HG02840 (cell line): Measurements from ENCODE around the gene IGF1R.

Experiments
- ATAC-seq: cut with Tn5 transposase; IDR thresholded peaks from one replicate; pipeline ENCODE4 v1.9.1; 2021; ENCODE audit warnings: mild to moderate bottlenecking, moderate library complexity, moderate number of reproducible peaks; ENCODE audit not compliant: unreplicated experiment, low FRiP score

IGF1R gene

DNA sequence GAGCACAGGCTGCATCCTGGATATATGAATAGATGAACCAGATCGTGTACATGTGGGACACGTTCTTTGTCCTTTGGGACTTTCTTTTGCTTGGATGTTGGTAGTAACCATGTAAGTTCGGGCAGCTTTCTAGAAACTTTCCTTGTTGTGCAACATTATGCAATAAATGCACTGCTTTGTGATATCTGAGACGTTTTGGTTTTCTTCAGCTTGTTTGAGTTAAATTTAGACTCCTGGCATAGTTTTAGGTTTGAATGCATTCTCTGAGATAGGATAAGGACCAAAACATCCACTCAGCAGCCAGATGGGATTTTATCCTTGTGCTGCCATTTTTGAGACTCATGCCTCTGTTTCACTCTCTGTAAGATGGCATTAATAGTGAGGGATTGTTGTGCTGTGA, 158.9 kb downstream of the IGF1R start:
- no peak for ATAC-seq

DNA sequence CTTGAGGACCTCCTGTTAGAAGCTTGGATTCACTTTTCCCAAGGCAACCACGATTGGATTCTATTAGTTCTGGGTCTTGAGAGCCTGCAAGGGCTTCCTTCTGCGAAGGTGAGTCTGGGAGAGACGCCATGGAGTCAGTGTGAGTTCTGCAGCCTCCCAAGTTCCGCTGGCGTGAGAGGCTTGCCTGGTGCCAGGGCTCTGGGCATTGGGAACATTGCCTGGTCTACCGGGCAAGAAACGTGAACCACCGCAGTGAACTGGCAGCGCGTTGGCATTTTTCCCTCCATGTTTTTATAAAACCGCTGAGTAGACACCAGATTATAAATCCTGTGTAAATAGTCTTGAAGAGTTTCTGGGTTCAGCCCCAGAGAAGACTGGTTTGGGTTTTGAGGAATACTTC, 160.9 kb downstream of the IGF1R start:
- no peak for ATAC-seq

DNA sequence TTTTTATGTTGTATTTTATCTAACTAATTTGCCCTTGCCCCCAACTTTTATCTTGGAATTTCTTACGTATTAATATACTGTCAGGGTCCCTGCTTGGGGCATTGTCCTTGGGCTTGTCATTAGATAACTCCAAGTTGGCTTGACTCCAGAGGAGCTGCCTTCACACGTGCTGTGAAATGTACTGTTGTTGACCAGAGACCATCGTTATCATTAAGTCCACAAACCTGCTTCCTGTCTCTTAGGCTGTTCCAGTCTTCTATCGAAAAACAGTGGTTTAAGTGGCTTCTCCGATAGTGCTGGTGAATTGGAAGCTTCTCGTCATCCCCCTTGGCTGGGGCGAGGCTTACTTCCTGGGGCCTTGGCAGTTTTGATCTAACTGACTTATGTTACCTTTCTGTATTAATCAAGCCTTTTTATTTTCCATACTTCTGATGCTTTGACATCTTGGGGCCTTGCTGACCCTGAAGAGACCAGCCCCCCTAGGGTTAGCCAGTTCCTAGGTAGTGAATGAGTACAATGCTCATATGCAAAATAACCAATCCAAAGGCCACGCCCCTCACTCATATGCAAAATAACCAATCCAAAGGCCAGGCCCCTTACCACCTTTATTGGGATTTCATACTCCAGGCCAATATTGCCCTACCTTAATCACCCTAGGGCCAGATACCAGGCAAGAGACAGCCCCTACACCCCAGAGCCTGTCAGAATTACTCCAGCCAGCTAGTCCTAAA, 164.5 kb downstream of the IGF1R start:
- no peak for ATAC-seq

DNA sequence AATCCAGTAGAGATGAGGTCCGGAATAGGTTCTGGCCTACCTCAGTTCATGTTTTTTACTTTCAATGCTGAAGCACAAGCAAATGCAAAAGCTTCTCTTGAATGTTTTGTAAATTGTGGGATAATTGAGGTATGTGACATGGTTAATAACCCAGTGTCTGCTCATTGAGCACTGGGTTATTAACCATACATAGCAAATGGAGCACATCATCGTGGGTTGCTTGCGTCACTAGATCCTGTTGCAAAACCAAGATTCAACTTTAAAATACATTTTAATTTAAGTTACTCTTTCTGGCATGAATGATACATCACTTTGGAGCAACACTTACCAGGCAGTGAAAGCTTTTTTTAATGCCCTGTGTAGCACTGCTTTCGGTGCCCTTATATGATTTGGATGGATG, 165.6 kb downstream of the IGF1R start:
- no peak for ATAC-seq

DNA sequence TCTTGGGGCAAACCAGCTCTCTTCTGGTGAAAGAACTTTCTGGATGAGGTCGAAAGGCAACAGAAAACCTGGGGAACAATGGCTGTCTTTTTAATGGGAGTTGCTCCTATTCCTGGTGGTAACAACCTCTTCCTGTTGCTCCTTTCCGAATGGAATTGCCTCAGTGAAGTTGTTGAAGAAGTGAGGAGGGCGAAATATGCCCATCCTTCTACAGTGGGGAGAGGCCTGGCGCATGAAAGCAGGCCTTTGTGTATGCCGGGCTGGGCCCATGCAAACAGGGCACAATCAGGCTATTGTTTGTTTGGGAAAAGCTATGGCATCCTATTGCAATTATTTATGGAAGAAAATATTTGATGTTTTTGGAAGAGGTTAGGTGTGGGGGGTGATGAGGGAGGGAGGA, 166.9 kb downstream of the IGF1R start:
- no peak for ATAC-seq

DNA sequence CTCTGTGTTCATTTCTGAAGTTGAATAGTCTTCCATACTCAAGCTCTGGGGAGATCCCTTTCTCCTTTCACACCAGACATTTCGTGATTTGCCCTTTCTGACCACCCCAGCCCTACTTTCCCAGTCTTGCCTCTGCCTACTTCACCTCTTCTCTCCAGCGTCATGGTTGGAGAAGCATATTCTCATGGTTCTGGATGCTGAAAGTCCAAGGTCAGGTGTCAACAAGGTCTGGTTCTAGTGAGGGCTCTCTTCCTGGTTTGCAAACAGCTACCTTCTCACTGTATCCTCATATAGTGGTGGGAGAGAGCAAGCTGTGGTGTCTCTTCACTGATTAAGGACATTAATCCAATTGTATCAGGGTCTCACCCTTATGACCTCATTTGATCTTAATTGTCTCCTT, 169.4 kb downstream of the IGF1R start:
- ATAC-seq: no peak

DNA sequence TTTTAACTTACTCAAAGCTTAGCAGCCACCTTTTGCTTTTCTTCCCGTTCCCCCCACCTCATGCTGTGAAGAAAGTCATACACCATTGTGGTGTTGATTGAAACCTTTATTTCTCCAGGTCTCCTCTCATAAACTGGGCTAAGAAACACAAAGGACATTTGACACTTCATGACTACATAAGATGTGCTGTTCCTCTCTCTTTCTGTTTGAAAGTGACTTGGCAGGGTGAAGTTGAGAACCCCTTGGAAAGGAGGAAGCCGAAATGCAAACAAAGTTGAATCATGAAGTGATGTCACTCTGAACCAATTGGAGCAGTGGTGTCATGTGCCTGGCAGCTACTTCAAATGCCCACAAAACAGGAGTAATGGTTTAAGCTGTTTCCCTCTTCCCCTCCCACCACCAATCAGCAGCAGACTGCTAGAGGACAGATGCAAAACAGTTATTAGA, 174.7 kb downstream of the IGF1R start:
- no peak for ATAC-seq

DNA sequence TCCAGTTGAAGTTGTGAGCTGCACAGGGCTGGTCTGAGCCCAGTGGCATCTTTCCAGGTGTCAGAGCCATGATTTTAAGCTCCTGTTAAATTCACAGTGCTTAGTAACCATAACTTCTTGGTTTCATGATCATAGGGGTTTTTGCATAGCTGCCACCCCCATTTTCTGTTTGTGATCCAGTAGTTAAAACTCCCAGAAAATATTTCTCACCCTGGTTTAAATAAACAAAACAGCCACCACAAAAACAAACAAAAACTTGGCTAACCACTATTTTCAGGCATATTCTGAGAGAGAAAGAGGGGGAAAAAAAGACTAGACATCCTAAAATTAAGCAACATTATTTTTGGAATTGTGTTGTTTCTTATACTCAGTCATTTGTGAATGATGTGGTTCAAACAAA, 175.3 kb downstream of the IGF1R start:
- no peak for ATAC-seq

DNA sequence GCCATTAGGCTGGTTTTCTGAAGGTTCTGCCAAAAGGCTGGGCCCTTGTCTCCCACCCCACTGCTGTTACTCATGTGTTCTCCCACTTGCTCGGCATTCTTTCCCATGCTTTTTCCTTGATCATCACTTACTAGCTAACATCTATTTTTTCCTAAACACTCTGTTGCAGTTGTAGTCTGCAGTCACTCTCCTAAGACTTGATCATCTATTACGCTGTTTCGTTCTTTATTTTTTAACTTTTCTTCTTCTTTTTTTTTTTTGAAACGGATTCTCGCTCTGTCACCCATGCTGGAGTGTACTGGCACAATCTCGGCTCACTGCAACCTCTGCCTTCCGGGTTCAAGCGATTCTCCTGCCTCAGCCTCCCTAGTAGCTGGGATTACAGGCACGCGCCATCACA, 176.3 kb downstream of the IGF1R start:
- no peak for ATAC-seq

DNA sequence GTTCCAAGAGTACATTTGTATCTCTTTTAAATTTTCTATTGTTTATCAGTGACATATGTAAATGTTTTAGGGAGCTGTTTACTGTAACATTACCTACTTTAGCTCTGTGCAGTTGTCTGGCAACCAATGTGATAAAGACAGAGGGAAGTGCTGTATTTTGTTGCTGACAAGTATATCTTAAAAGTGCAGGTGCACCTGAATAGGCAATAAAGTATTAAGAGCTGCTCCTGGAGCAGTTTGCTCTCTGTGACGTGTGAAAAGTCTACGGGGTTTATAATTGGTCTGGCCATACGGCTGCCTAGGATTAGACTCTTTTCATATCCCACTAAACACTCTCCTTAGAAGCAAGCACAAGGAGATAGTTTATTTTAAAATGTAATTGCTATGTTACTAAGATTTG, 178.3 kb downstream of the IGF1R start:
- ATAC-seq: no peak

DNA sequence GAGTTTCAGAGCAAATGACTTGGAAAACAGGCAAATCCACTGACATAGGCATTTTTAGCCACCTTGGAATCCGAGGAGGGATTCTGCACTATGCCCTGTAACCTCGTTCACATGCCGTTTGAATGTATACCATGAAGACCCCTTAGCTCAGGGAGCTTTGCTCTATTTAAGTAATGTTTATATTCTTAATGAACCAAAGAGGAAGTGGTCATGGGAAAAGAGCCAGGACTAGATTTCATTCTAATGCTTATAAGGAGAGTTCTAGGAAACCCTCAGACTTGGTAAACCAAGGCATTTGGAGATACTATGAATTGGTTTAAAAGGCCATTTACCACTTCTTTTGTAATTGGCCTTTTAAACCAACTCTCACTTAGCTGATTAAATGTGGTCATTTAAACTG, 178.9 kb downstream of the IGF1R start:
- no peak for ATAC-seq

DNA sequence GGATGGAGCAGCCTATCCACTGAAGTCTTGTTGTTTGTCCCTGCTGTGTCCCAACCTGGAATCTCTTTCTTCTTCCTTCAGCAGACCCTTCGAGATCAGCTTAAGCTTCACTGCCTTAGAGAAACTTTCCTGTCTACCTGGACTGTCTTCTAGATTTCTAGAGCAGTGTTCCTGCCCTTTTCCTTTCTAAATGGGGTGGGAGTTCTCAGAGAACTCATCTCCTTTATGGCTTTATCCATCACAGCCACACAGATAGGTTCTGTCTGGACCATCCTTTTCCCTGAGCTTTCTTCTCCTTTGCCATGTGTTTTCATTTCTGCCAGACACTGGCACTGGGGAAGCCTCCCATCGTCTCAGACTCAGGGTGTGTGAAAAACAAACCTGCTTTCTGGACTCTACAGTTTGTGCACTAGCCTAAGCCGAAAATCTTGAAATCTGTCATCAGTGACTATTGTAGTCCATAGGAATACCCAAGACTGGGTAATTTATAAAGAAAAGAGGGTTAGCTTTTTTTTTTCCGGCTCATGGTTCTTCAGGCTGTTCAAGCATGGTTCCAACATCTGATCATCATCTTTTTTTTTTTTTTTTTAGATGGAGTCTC, 181.8 kb downstream of the IGF1R start:
- ATAC-seq: no peak

DNA sequence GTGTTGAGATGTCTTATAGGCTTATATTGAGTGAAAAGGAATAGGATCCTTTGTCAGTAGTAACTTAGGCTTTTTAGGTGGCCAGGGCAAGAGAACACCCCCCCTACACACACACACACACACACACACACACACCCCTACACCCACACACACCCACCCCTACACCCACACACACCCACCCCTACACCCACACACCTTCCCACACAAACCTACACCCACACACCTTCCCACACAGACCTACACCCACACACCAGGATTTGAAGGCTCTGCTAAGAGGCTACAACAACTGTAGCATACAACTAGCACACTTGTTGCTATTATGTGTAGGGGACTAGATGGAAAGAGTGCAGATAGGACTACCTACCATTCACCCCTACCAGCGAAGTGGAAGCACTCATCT, 186.6 kb downstream of the IGF1R start:
- ATAC-seq: no peak

DNA sequence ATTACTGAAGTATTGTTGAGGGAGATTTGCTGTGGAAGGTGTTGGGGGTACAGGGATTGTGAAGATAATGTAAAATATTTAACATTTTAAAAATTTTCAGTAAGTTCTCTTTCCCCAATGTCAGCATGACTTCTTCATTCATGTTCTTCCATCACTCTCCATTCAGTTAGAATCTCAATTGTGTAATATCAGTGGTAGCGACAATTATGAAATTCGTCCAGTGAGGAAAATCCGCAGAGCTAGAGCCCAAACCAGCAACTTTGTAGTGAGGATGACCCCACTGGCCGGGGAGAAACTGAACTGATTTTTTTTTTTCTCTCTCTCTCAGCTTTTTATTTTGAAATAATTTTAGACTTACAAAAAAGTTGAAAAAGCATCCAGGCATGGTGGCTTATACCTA, 187.5 kb downstream of the IGF1R start:
- ATAC-seq: no peak

DNA sequence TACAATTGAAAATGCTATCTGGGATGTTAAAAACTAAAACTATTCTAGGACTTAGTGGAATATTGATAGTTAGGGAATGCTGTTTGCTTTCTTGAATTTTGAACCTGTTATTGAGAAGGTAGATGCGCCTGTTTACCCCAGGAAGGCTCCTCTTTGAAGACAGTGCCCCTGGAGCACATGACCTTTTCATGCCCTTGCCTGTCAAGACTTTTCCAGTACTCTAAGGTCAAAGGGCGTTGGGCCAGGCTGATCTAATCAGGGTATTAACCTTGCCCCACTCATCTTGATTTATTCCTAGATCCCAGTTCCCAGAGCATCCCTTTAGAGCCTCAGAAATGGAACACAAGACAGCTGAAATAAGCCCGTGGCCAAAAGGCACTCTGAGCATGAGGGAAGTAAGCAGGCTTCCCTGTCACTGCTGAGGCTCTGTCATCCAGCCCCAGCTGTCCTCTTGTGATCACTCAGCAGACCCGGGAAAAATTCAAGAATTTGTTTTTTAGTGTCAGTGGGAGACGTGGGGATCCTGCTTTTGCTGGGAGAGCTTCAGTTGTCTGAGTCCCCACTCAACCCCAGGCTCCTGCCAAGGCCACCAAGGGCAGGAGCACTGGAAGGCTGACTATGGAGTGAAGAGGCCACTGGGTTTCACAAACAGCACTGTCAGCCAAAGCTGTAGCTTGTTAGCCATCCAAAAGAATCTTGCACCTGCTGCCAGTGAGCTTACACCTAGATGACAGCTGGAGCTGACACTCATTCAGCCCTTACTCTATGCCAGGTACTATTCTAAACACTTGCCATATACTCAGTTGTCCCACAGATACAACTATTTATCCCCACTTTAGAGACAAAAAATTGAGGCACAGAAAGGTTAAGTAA, 190.3 kb downstream of the IGF1R start:
- no peak for ATAC-seq

DNA sequence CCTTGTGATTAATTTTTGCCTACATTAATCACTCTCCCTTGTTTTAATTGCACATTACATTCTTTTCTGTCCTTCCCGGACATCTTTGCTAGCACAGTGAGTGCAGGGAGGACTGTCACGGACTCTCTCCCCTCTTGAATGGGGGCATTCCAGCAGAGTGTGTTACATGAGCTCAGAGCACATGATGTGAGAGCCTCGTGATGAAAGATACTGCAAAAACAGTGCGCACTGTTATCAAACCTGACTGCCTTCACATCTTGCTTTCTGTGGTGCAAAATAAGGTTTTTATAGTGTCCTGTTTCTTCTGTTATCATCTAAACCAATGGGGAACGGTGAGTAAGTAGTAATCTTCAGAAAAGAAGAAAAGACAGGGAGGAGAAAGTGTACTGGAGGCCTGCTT, 191.7 kb downstream of the IGF1R start:
- ATAC-seq: no peak

DNA sequence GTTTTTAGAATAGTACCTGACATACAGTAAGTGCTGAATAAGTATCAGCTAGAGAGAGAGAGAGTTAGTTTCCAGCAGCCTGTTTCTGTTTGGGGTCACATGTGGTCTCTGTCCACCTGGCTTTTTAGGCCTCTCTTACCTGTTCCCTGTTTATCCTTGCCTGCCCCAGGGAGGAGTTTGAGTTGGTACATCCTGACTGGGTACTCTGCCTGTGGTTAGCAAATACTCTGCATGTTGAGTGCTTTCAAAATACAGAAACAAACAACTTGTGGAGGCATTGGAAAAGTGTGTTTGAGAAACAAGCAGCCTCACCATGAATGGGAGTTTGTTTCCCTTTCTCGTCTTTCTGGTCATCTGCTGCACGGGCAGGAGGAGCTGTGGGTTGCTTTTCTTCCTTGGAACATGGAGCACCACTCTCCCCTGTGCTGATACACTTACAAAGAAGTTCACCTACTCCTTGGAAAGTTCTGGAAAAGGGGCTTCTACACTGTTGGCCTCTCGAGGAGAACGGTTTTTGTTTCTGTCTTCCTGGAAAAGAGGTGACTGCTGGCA, 193.2 kb downstream of the IGF1R start:
- no peak for ATAC-seq

DNA sequence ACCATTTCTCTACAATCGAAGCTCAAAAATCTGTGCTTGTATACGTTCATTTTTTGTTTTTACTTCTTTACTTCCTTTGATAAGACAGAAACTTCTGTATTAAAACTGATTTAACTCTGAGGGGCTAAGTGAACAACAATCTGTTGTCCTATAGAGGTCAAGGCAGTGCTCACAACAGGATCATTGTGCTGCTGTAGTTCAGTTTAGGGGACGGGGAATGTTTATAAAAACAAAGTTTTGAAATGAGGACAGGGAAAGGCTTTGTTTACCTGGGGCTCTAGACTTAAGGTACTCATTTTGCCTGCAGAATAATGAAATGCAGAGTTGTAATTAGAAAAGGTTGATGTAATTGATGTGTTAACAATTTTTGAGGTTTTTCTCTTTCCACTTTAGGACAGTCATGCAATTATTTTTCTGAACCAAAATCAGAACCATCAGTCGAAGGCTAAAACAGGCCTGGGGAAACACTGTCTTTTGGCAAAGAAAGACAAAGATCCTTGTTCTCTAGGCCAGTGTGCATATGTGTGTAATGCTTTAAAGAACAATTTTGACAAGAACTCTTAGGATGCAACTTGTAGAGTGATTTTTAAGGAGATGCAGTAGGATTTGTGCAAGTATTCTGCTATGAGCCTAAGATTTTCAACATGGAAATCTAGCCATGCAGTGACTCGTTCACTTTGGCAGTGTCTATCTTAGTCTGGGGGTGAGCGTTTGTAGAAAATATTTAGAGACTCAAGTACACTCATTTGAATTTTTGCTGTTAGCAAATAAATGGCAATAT, 194.0 kb downstream of the IGF1R start:
- no peak for ATAC-seq

DNA sequence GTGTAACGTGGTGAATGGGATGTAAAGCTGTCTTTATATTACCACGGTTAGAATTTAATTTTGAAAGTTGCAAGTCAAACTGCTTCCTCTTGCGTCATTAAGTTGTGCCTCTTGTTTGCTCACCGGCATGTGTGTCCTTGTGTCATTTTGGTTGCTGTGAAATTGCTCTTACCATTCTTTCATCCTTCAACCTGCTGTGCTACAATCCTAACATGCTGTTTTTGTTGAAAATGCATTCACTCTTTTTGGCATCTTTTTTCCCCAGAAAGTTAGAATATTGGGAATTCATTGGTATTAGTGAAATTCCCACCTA, 194.6 kb downstream of the IGF1R start:
- no peak for ATAC-seq

DNA sequence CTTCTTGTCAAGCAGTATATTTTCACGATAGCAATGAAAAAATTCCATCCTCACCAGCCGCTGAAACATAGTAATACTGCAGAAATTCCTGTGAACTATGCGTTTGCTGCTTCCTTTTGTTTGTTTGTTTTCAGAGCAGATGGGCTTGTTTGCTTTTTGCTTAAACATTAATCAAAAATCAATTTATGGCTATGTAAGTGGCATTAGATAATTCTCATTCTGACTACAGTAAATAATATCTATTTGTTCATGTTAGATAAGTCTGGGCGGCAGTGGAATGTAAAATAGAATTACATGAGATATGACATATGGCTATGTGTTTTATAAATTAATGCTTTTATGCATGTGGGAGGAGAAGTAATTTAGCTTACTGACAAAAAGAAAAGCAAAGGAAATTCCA, 195.5 kb downstream of the IGF1R start:
- no peak for ATAC-seq

DNA sequence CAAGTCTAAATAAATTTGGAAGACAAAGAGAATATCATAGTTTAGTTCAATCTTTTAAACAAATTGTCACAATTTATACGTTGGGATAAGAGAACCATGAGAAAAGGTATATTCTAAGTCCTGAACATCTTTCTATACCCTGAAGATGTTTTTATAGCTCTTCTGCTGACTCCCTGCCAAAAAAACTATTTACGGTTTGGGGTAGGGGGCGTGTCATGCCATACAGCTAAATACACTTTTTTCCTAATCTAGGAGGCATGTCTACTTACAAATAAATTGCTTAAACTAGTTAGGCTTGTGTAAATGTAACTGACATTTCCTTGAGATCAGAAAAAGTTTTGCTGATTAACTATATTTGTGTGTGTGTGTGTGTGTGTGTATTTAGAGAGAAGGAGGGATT, 195.9 kb downstream of the IGF1R start:
- no peak for ATAC-seq
